Glutamatergic neuron (in vitro differentiated cells): ENCODE data around the gene SLC25A26. TPM values are rescaled to one million over a fixed set of nuclear protein-coding genes. Genes with fewer than 3 reads are reported as not detected.

ENCODE experiments used
- DNase-seq: peaks from one replicate; pipeline ENCODE4 v3.0.0; 2022
- H3K27ac Mint-ChIP-seq: one replicate; pipeline ENCODE4 v1.8.0; 2020; ENCODE audit warnings: mild to moderate bottlenecking, mixed read lengths, inconsistent platforms; ENCODE audit not compliant: unreplicated experiment
- H3K27me3 Mint-ChIP-seq: one replicate; pipeline ENCODE4 v1.8.0; 2020; ENCODE audit warnings: mild to moderate bottlenecking, moderate library complexity, mixed read lengths, inconsistent platforms; ENCODE audit not compliant: unreplicated experiment
- H3K36me3 Mint-ChIP-seq: one replicate; pipeline ENCODE4 v1.8.0; 2020; ENCODE audit warnings: mild to moderate bottlenecking, mixed read lengths, inconsistent platforms; ENCODE audit not compliant: unreplicated experiment
- H3K4me1 Mint-ChIP-seq: one replicate; pipeline ENCODE4 v1.8.0; 2020; ENCODE audit warnings: mild to moderate bottlenecking, low read depth, mixed read lengths, inconsistent platforms; ENCODE audit not compliant: unreplicated experiment
- H3K4me3 Mint-ChIP-seq: one replicate; pipeline ENCODE4 v1.8.0; 2020; ENCODE audit warnings: mild to moderate bottlenecking, mixed read lengths, inconsistent platforms; ENCODE audit not compliant: unreplicated experiment
- H3K9me3 Mint-ChIP-seq: one replicate; pipeline ENCODE4 v1.8.0; 2020; ENCODE audit warnings: mild to moderate bottlenecking, moderate library complexity, mixed read lengths, inconsistent platforms; ENCODE audit not compliant: unreplicated experiment
- CTCF ChIP-seq: fragments of 200-600 bp; sonication (generic); IDR thresholded peaks from one replicate; pipeline ENCODE4 v1.5.0; 2021; ENCODE audit not compliant: partially characterized antibody, unreplicated experiment
- total RNA-seq: library from RNA; stranded (reverse); fragmentation: NEBNext Ultra II Directional; extraction: Animal tissue kit (Norgen Biotek cat#: 25700); gene quantifications from one replicate; pipeline ENCODE4 v1.2.1, GENCODE V29; 2021; ENCODE audit not compliant: unreplicated experiment

Gene SLC25A26
- total RNA-seq, 1 donor from 2014 or later: 12.7 TPM

- no peak for TF ChIP-seq CTCF
- H3K4me3 Mint-ChIP-seq: no peak overlapping the region
- H3K27ac Mint-ChIP-seq: no peak overlapping the region
- peaks cover 12% of the 10 kb centered on the region for H3K36me3 Mint-ChIP-seq
- H3K27me3 Mint-ChIP-seq: no peaks in the 10 kb centered on the region
- DNase-seq: no peak
- H3K4me1 Mint-ChIP-seq: no peaks in the 10 kb centered on the region
- H3K9me3 Mint-ChIP-seq: no peaks in the 10 kb centered on the region
Observed at GRCh38 chr3:66320390-66320789, 99.6 kb downstream of the SLC25A26 start.

DNA sequence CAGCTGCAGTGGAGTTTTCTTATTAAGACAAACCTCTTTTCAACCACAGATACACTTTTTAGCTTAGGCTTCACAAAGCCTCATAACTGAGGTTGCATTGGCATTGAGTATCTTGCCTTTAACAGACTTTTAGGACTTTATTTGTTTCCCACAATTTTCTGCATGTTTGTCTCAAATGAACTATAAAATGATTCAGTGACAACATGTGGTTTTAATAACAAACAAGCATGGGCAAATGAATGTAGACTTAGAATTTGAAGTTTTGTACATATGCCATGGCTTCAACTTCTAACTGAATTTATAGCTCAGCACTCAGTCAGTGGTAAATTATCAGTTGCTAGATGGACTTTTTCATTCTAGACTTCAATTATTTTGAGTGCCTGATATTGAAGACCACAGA lies 101.6 kb downstream of the SLC25A26 start:
- Mint-ChIP-seq H3K4me1 (no peaks in the 10 kb centered on the region), H3K27me3 (no peaks in the 10 kb centered on the region), H3K36me3 (no peaks in the 10 kb centered on the region), H3K27ac (no peak overlapping the region), H3K4me3 (no peak overlapping the region), H3K9me3 (no peaks in the 10 kb centered on the region)
- no peak for DNase-seq
- no peak for TF ChIP-seq CTCF

- H3K4me3 Mint-ChIP-seq: no peak overlapping the region
- TF ChIP-seq CTCF: no peak
- H3K27me3 Mint-ChIP-seq: no peaks in the 10 kb centered on the region
- no peak overlapping the region for H3K27ac Mint-ChIP-seq
- no peaks in the 10 kb centered on the region for H3K9me3 Mint-ChIP-seq
- no peaks in the 10 kb centered on the region for H3K4me1 Mint-ChIP-seq
- DNase-seq: no peak
- no peaks in the 10 kb centered on the region for H3K36me3 Mint-ChIP-seq
Observed at GRCh38 chr3:66326340-66326739, 105.5 kb downstream of the SLC25A26 start.

- Mint-ChIP-seq H3K4me1 (peaks cover 1% of the 10 kb centered on the region), H3K9me3 (no peaks in the 10 kb centered on the region), H3K27ac (no peak overlapping the region), H3K4me3 (no peak overlapping the region), H3K36me3 (no peaks in the 10 kb centered on the region), H3K27me3 (no peaks in the 10 kb centered on the region)
- no peak for DNase-seq
- no peak for TF ChIP-seq CTCF
Observed at GRCh38 chr3:66335671-66336070, 114.9 kb downstream of the SLC25A26 start.

DNA sequence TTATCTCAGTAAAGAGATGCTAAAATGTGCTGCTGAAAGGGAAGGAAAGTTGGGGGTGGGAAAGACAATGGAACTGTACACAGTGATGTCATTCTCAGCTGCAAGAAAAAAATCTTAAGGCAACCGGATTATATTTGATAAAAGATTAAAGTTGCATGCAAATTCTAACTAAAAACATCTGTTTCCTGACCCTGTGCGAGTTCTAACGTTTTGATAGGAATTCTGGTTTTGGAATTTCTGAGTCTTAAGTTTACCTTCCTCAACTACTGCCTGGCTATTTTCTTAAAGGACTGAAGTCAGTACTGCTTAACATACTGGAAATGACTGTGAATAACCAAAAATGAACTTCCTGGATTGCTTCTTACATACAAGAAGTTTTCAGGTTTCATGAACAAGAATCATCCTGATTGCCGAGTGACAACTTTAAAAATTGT lies 115.5 kb downstream of the SLC25A26 start:
- Mint-ChIP-seq H3K27me3 (no peaks in the 10 kb centered on the region), H3K27ac (no peak overlapping the region), H3K36me3 (no peaks in the 10 kb centered on the region)

More for the DNA sequence above, 115.5 kb downstream of the SLC25A26 start:
- no peaks in the 10 kb centered on the region for H3K9me3 Mint-ChIP-seq
- DNase-seq: no peak
- no peak overlapping the region for H3K4me3 Mint-ChIP-seq
- peaks cover 1% of the 10 kb centered on the region for H3K4me1 Mint-ChIP-seq
- no peak for TF ChIP-seq CTCF
